K562 (cell line): Measurements from ENCODE around the gene ABHD17B. TPM values are rescaled to one million over a fixed set of nuclear protein-coding genes. Genes with fewer than 3 reads are reported as not detected.
A peak's percentile ranks its signal among the peaks of the same experiment; 100 is the strongest.

Experiments used
- BDP1 ChIP-seq: IDR thresholded peaks from 3 replicates; pipeline ENCODE4 v1.6.1; 2011; ENCODE audit not compliant: insufficient read length, insufficient read depth
- CREB1 ChIP-seq, 2 experiments: sonication (generic) in 1 of 2; formaldehyde crosslinking in 1 of 2; IDR thresholded peaks; 2 replicates each; pipeline versions ENCODE4 v1.6.1 to v1.8.0; 2012 to 2022; ENCODE audit warnings: inconsistent platforms in 1 of 2, mild to moderate bottlenecking in 1 of 2, missing genetic modification reagents in 1 of 2, moderate library complexity in 1 of 2
- KDM5B ChIP-seq: fragments of 200-600 bp; sonication (generic); IDR thresholded peaks from 2 replicates; pipeline ENCODE4 v1.6.1; 2012; ENCODE audit warnings: low read depth, mild to moderate bottlenecking, moderate library complexity, low read length, control low read depth, inconsistent platforms; ENCODE audit not compliant: insufficient replicate concordance
- MAZ ChIP-seq, 2 experiments: fragments of 450-650 bp in 1 of 2; sonication (generic) in 1 of 2; formaldehyde crosslinking; IDR thresholded peaks in 1 of 2; conservative IDR thresholded peaks in 1 of 2; 2 replicates each; pipeline versions ENCODE4 v1.4.0 to v1.5.0; 2020; ENCODE audit warnings: mild to moderate bottlenecking in 1 of 2, missing genetic modification reagents in 1 of 2
- POU5F1 ChIP-seq: fragments of 150-350 bp; IDR thresholded peaks from 2 replicates; pipeline ENCODE4 v1.6.1; 2014; ENCODE audit warnings: borderline replicate concordance, low read length, low read depth, mild to moderate bottlenecking; ENCODE audit not compliant: partially characterized antibody
- RAD51 ChIP-seq: fragments of 450-650 bp; IDR thresholded peaks from 2 replicates; pipeline ENCODE4 v1.7.1; 2016; ENCODE audit warnings: low read depth, mild to moderate bottlenecking, borderline replicate concordance
- TOE1 ChIP-seq, 2 experiments: fragments of 450-650 bp in 1 of 2; sonication (generic) in 1 of 2; formaldehyde crosslinking in 1 of 2; IDR thresholded peaks; 2 replicates each; pipeline versions ENCODE4 v1.7.1 to v1.8.0; 2016 to 2022; ENCODE audit warnings: borderline replicate concordance in 2 of 2, mild to moderate bottlenecking in 2 of 2, antibody characterized with exemption in 1 of 2, inconsistent platforms in 1 of 2, low read depth in 1 of 2, missing genetic modification reagents in 1 of 2, moderate library complexity in 1 of 2
- ZNF165 ChIP-seq: fragments of 250-450 bp; sonication (Bioruptor Pico); IDR thresholded peaks from 2 replicates; pipeline ENCODE4 v1.4.0; 2020; ENCODE audit warnings: borderline replicate concordance
- ZNF699 ChIP-seq: fragments of 250-450 bp; sonication (Bioruptor Pico); IDR thresholded peaks from 2 replicates; pipeline ENCODE4 v1.8.0; 2021; ENCODE audit warnings: mild to moderate bottlenecking, moderate library complexity; ENCODE audit not compliant: insufficient replicate concordance
- ZNF785 ChIP-seq: fragments of 250-450 bp; sonication (Bioruptor Pico); IDR thresholded peaks from 2 replicates; pipeline ENCODE4 v1.4.0; 2020; ENCODE audit warnings: mild to moderate bottlenecking
- polyA plus RNA-seq, 8 experiments: library from polyadenylated mRNA; depleted of rRNA in 4 of 8; stranded (reverse) in 5 of 8; unstranded in 3 of 8; fragments of >200 nt; fragmentation: Nextera tagmentation in 2 of 8; fragmentation: Illumina TruSeq in 1 of 8; extraction: Ambion mirVana in 2 of 8; extraction: Trizol in 1 of 8; gene quantifications; 2 replicates each; pipeline versions ENCODE4 v1.2.1 to v1.2.3, GENCODE V29; 2011 to 2014; ENCODE audit warnings: inconsistent platforms in 1 of 8, missing spikeins in 1 of 8
- total RNA-seq, 7 experiments: library from RNA; depleted of rRNA in 6 of 7; stranded (reverse); fragments of >200 nt in 6 of 7; fragmentation: Illumina TruSeq in 2 of 7; extraction: Trizol in 2 of 7; gene quantifications; 2 replicates each; pipeline versions ENCODE4 v1.2.1 to v1.2.3, GENCODE V29; 2011 to 2021; ENCODE audit warnings: low replicate concordance in 1 of 7
- TF ChIP-seq, protein P1 (sequence below): sonication (generic); formaldehyde crosslinking; IDR thresholded peaks from 2 replicates; pipeline ENCODE4 v1.8.1; 2023; ENCODE audit warnings: mild to moderate bottlenecking, missing genetic modification reagents, moderate library complexity
- TF ChIP-seq, protein P2 (sequence below): fragments of 450-650 bp; IDR thresholded peaks from 2 replicates; pipeline ENCODE4 v1.6.1; 2016; ENCODE audit warnings: mild to moderate bottlenecking, moderate library complexity

The ABHD17B gene
- total and polyA plus RNA-seq, 9 of the 15 experiments (the other 6 are each of a cell fraction or from before 2014, with no cell fraction given) = 1.9 to 13.4 (median 10.1) TPM

DNA sequence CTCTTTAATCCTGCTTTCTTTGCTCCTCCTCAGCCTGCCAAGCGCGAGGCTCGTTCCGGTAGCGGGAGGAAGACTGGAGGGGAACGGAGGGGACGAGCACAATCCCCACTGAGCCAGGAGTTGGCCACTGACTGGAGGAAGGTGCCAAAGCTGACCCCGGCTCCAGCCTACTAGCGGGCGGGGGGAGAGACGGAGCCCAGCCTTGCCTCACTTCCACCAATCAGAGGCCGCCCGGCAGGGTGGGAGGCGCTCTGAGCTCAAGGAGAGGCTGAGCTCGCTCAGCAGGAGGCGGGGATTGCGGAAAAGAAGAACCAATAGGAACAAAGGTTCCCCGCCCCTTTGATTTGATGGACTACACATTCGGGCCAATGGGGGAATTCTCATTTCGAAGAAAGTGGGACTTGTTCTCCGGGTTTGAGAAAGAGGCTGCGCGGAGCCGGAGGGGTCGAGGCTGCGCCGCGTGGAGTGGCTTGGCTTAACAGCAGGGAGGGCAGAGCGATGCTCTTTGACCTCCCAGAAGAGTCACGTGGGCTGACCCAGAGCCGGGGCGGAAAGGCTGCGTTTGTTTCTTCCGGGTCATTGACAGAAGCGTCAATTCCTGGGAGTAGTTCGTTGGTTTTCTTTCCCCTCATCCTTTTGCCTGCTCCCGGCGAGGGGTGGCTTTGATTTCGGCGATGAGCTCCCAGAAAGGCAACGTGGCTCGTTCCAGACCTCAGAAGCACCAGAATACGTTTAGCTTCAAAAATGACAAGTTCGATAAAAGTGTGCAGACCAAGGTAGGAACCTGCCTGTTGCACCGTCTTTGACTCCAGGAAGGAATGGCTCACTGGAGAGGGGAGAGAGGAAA, at the start of gene ABHD17B, which contains the start of gene C9orf85 (continued):
- TF ChIP-seq KDM5B (peak; percentile 98), MAZ (CRISPR knock-in tag; conservative IDR thresholded peaks at IDR 0.05 in 1 of 2, IDR thresholded peaks at IDR 0.05 in 1 of 2) (peak; percentile 14 to 70; a peak in 3 of 4 replicates), CREB1 (IDR thresholded peaks at IDR 0.05) (no peak), CREB1 (CRISPR knock-in tag; IDR thresholded peaks at IDR 0.05) (no peak), ZNF785 (CRISPR knock-in tag) (no peak), RAD51 (peak; percentile 96), ZNF699 (no peak), BDP1 (no peak), ZNF165 (CRISPR knock-in tag) (no peak), POU5F1 (no peak), TOE1 (IDR thresholded peaks at IDR 0.05; ENCODE audit: borderline replicate concordance) (peak; percentile 94), TOE1 (CRISPR knock-in tag; IDR thresholded peaks at IDR 0.05; ENCODE audit: borderline replicate concordance, low read depth) (no peak)
- TF ChIP-seq, protein P1, sequence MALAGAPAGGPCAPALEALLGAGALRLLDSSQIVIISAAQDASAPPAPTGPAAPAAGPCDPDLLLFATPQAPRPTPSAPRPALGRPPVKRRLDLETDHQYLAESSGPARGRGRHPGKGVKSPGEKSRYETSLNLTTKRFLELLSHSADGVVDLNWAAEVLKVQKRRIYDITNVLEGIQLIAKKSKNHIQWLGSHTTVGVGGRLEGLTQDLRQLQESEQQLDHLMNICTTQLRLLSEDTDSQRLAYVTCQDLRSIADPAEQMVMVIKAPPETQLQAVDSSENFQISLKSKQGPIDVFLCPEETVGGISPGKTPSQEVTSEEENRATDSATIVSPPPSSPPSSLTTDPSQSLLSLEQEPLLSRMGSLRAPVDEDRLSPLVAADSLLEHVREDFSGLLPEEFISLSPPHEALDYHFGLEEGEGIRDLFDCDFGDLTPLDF (CRISPR knock-in tag) = no peak
- TF ChIP-seq, protein P2, sequence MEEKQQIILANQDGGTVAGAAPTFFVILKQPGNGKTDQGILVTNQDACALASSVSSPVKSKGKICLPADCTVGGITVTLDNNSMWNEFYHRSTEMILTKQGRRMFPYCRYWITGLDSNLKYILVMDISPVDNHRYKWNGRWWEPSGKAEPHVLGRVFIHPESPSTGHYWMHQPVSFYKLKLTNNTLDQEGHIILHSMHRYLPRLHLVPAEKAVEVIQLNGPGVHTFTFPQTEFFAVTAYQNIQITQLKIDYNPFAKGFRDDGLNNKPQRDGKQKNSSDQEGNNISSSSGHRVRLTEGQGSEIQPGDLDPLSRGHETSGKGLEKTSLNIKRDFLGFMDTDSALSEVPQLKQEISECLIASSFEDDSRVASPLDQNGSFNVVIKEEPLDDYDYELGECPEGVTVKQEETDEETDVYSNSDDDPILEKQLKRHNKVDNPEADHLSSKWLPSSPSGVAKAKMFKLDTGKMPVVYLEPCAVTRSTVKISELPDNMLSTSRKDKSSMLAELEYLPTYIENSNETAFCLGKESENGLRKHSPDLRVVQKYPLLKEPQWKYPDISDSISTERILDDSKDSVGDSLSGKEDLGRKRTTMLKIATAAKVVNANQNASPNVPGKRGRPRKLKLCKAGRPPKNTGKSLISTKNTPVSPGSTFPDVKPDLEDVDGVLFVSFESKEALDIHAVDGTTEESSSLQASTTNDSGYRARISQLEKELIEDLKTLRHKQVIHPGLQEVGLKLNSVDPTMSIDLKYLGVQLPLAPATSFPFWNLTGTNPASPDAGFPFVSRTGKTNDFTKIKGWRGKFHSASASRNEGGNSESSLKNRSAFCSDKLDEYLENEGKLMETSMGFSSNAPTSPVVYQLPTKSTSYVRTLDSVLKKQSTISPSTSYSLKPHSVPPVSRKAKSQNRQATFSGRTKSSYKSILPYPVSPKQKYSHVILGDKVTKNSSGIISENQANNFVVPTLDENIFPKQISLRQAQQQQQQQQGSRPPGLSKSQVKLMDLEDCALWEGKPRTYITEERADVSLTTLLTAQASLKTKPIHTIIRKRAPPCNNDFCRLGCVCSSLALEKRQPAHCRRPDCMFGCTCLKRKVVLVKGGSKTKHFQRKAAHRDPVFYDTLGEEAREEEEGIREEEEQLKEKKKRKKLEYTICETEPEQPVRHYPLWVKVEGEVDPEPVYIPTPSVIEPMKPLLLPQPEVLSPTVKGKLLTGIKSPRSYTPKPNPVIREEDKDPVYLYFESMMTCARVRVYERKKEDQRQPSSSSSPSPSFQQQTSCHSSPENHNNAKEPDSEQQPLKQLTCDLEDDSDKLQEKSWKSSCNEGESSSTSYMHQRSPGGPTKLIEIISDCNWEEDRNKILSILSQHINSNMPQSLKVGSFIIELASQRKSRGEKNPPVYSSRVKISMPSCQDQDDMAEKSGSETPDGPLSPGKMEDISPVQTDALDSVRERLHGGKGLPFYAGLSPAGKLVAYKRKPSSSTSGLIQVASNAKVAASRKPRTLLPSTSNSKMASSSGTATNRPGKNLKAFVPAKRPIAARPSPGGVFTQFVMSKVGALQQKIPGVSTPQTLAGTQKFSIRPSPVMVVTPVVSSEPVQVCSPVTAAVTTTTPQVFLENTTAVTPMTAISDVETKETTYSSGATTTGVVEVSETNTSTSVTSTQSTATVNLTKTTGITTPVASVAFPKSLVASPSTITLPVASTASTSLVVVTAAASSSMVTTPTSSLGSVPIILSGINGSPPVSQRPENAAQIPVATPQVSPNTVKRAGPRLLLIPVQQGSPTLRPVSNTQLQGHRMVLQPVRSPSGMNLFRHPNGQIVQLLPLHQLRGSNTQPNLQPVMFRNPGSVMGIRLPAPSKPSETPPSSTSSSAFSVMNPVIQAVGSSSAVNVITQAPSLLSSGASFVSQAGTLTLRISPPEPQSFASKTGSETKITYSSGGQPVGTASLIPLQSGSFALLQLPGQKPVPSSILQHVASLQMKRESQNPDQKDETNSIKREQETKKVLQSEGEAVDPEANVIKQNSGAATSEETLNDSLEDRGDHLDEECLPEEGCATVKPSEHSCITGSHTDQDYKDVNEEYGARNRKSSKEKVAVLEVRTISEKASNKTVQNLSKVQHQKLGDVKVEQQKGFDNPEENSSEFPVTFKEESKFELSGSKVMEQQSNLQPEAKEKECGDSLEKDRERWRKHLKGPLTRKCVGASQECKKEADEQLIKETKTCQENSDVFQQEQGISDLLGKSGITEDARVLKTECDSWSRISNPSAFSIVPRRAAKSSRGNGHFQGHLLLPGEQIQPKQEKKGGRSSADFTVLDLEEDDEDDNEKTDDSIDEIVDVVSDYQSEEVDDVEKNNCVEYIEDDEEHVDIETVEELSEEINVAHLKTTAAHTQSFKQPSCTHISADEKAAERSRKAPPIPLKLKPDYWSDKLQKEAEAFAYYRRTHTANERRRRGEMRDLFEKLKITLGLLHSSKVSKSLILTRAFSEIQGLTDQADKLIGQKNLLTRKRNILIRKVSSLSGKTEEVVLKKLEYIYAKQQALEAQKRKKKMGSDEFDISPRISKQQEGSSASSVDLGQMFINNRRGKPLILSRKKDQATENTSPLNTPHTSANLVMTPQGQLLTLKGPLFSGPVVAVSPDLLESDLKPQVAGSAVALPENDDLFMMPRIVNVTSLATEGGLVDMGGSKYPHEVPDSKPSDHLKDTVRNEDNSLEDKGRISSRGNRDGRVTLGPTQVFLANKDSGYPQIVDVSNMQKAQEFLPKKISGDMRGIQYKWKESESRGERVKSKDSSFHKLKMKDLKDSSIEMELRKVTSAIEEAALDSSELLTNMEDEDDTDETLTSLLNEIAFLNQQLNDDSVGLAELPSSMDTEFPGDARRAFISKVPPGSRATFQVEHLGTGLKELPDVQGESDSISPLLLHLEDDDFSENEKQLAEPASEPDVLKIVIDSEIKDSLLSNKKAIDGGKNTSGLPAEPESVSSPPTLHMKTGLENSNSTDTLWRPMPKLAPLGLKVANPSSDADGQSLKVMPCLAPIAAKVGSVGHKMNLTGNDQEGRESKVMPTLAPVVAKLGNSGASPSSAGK = peak; percentile 94
